ENCODE measurements around the gene CHSY3. TPM values are rescaled to one million over a fixed set of nuclear protein-coding genes. Genes with fewer than 3 reads are reported as not detected.
"Not testable (repeated sequence)": the region's sequence is repeated elsewhere in the genome, so short reads cannot be mapped to it uniquely, and the experiment has no call there.

The CHSY3 gene
- total RNA-seq, 1 donor from 2014 or later = 1.7 TPM

DNA sequence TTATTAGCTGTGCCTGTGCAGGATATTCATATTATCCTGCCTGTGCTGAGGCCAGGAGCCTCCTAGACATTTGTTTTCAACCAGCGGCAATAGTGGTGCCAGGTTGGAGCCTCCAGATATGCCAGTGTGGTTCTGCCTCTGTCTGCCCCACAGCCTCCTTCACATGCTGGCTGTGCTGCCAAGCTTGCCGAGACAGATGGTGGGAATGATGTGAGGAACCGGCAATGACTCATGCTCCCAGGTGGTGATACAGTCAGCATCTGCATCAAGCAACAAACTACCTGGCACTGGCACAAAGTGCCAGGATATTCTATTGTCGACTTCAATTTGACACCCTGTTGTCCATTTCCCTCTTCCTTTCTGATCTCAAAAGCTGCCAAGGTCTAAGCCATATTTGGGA lies 285.7 kb downstream of the CHSY3 start:
- no peaks in the 10 kb centered on the region for H3K27me3 ChIP-seq (ENCODE audit: control insufficient read depth, insufficient read depth, low read length)
- peak; percentile 16 for DNase-seq (ENCODE audit: low read depth)
- no peak overlapping the region for H3K4me3 ChIP-seq (ENCODE audit: low read depth, low read length)
- no peaks in the 10 kb centered on the region for H3K36me3 ChIP-seq (ENCODE audit: control insufficient read depth, insufficient read depth, low read length)
- TF ChIP-seq, protein P1, sequence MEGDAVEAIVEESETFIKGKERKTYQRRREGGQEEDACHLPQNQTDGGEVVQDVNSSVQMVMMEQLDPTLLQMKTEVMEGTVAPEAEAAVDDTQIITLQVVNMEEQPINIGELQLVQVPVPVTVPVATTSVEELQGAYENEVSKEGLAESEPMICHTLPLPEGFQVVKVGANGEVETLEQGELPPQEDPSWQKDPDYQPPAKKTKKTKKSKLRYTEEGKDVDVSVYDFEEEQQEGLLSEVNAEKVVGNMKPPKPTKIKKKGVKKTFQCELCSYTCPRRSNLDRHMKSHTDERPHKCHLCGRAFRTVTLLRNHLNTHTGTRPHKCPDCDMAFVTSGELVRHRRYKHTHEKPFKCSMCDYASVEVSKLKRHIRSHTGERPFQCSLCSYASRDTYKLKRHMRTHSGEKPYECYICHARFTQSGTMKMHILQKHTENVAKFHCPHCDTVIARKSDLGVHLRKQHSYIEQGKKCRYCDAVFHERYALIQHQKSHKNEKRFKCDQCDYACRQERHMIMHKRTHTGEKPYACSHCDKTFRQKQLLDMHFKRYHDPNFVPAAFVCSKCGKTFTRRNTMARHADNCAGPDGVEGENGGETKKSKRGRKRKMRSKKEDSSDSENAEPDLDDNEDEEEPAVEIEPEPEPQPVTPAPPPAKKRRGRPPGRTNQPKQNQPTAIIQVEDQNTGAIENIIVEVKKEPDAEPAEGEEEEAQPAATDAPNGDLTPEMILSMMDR (IDR thresholded peaks at IDR 0.05; ENCODE audit: insufficient read depth, low read length, poor library complexity, severe bottlenecking) = no peak

DNA sequence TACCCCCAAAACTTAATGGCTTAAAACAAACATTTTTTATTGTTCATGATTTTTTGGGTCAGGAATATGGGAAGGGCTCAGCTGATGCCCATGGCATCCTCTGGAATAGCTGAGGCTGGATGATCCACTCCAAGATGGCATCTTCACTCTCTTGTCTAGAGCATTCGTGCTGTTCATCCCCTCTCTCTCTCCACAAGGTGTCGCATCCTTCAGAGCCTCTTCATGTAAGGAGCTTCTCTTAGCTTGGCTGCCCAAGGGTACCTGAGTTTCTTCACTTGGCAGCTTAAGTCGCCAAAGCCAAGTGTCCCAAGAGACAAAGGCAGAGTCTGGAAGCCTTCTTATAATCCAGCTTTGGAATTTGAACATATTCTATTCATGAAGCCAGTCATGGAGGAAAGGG lies 294.7 kb downstream of the CHSY3 start:
- DNase-seq (ENCODE audit: low read depth) = no peak
- TF ChIP-seq, protein P1 (IDR thresholded peaks at IDR 0.05; ENCODE audit: insufficient read depth, low read length, poor library complexity, severe bottlenecking) = peak; percentile 25
- H3K4me3 ChIP-seq (ENCODE audit: low read depth, low read length) = no peak overlapping the region
- no peaks in the 10 kb centered on the region for H3K36me3 ChIP-seq (ENCODE audit: control insufficient read depth, insufficient read depth, low read length)
- no peaks in the 10 kb centered on the region for H3K27me3 ChIP-seq (ENCODE audit: control insufficient read depth, insufficient read depth, low read length)

DNA sequence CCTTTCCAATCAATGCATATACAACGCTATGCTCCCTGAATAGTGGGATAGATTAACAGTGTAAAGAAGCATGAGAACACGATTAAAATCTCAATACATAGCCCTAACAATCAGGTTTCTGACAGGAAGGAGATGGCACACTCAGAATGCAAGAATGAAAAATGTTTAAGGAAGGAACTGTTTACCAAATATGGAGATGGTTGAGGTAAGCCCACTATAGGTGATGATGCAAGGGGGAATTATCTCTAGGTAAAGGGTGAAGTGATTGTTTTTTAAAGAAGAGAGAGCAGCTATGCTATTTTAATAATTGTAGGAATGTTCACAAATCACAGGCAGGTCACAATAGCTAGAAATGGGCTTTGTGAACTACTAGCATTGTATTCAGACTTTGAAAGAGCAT lies 302.4 kb downstream of the CHSY3 start:
- no peak for DNase-seq (ENCODE audit: low read depth)
- TF ChIP-seq, protein P1 (IDR thresholded peaks at IDR 0.05; ENCODE audit: insufficient read depth, low read length, poor library complexity, severe bottlenecking) = no peak
- H3K36me3 ChIP-seq (ENCODE audit: control insufficient read depth, insufficient read depth, low read length) = no peaks in the 10 kb centered on the region

GRCh38 chr5:130213607-130214006 lies 309.3 kb downstream of the CHSY3 start:
- TF ChIP-seq, protein P1 (IDR thresholded peaks at IDR 0.05; ENCODE audit: insufficient read depth, low read length, poor library complexity, severe bottlenecking) = no peak
- H3K27me3 ChIP-seq (ENCODE audit: control insufficient read depth, insufficient read depth, low read length) = no peaks in the 10 kb centered on the region
- H3K4me3 ChIP-seq (ENCODE audit: low read depth, low read length) = no peak overlapping the region
- no peaks in the 10 kb centered on the region for H3K36me3 ChIP-seq (ENCODE audit: control insufficient read depth, insufficient read depth, low read length)
- no peak for DNase-seq (ENCODE audit: low read depth)

More for the DNA sequence above, 302.4 kb downstream of the CHSY3 start:
- Histone ChIP-seq H3K27me3 (ENCODE audit: control insufficient read depth, insufficient read depth, low read length) (no peaks in the 10 kb centered on the region), H3K4me3 (ENCODE audit: low read depth, low read length) (no peak overlapping the region)

DNA sequence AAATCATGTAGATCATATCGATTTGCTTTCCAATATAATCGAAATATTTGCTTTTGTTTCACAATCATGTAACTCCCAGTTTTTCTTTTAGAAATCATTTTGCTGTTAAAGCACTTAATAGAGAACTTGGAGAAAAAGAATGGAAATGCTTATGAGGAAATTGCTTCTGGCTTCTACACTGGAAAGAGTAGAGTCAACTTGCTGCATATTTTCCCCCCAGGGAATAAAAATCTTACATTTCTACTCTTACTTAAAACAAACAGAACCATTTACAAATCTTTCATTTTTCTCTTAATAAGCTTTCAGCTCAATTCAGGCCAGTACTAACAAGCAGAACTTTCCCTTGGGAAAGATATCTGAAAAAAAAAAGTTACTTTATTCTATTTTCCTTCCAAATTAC lies 312.0 kb downstream of the CHSY3 start:
- no peak overlapping the region for H3K4me3 ChIP-seq (ENCODE audit: low read depth, low read length)
- no peaks in the 10 kb centered on the region for H3K27me3 ChIP-seq (ENCODE audit: control insufficient read depth, insufficient read depth, low read length)
- DNase-seq (ENCODE audit: low read depth) = no peak
- TF ChIP-seq, protein P1 (IDR thresholded peaks at IDR 0.05; ENCODE audit: insufficient read depth, low read length, poor library complexity, severe bottlenecking) = no peak
- H3K36me3 ChIP-seq (ENCODE audit: control insufficient read depth, insufficient read depth, low read length) = no peaks in the 10 kb centered on the region

GRCh38 chr5:130222573-130222972 lies 318.3 kb downstream of the CHSY3 start:
- no peak for DNase-seq (ENCODE audit: low read depth)
- no peaks in the 10 kb centered on the region for H3K27me3 ChIP-seq (ENCODE audit: control insufficient read depth, insufficient read depth, low read length)
- H3K36me3 ChIP-seq (ENCODE audit: control insufficient read depth, insufficient read depth, low read length) = no peaks in the 10 kb centered on the region
- H3K4me3 ChIP-seq (ENCODE audit: low read depth, low read length) = no peak overlapping the region
- TF ChIP-seq, protein P1 (IDR thresholded peaks at IDR 0.05; ENCODE audit: insufficient read depth, low read length, poor library complexity, severe bottlenecking) = no peak

- H3K4me3 ChIP-seq (ENCODE audit: low read depth, low read length); DNase-seq (ENCODE audit: low read depth); H3K36me3 ChIP-seq (ENCODE audit: control insufficient read depth, insufficient read depth, low read length); H3K27me3 ChIP-seq (ENCODE audit: control insufficient read depth, insufficient read depth, low read length): not testable (repeated sequence)
Measured at GRCh38 chr5:130226556-130226955, 322.3 kb downstream of the CHSY3 start.

Measured in kidney epithelial cell (primary cell).